Thoracic aorta (tissue), 2 donors: ENCODE measurements around the gene DCAF15. TPM values are rescaled to one million over a fixed set of nuclear protein-coding genes. Genes with fewer than 3 reads are reported as not detected.

Experiments
- ATAC-seq: fragments of 150-250 bp; one replicate; pipeline ENCODE4 v1.8.0; 2017; ENCODE audit warnings: low read depth; ENCODE audit not compliant: insufficient number of reproducible peaks, low FRiP score
- DNase-seq: peaks from one replicate; pipeline ENCODE4 v3.0.0-alpha.2; 2020; ENCODE audit warnings: low spot score
- H3K27ac ChIP-seq, 2 donors: fragments of 200-600 bp; sonication (generic); 1 replicate in 1 of 2; 2 replicates in 1 of 2; pipeline ENCODE4 v1.5.1; 2016; ENCODE audit warnings: mild to moderate bottlenecking in 2 of 2, moderate library complexity in 2 of 2
- H3K27me3 ChIP-seq: fragments of 200-600 bp; sonication (generic); replicated peaks from 2 replicates; pipeline ENCODE4 v1.6.0; 2016; ENCODE audit warnings: mild to moderate bottlenecking; ENCODE audit not compliant: insufficient read depth
- H3K36me3 ChIP-seq: fragments of 200-600 bp; sonication (generic); one replicate; pipeline ENCODE4 v1.5.1; 2016
- H3K4me1 ChIP-seq, 2 donors: fragments of 200-600 bp; sonication (generic); 1 replicate in 1 of 2; 2 replicates in 1 of 2; pipeline versions ENCODE4 v1.5.1 to v1.6.0; 2016; ENCODE audit warnings: low read depth in 2 of 2, mild to moderate bottlenecking in 1 of 2; ENCODE audit not compliant: control insufficient read depth in 1 of 2
- H3K4me3 ChIP-seq: fragments of 200-600 bp; sonication (generic); 2 replicates; pipeline ENCODE4 v1.5.1; 2016; ENCODE audit warnings: mild to moderate bottlenecking
- H3K9me3 ChIP-seq: fragments of 200-600 bp; sonication (generic); 2 replicates; pipeline ENCODE4 v1.5.1; 2016
- CTCF ChIP-seq: fragments of 200-600 bp; sonication (generic); IDR thresholded peaks from one replicate; pipeline ENCODE4 v1.5.1; 2019; ENCODE audit warnings: antibody characterized with exemption
- total RNA-seq, 2 donors: library from RNA; depleted of rRNA; stranded (reverse); fragments of >200 nt; gene quantifications; one replicate each; pipeline versions ENCODE4 v1.1.0 to v1.2.3, GENCODE V29; 2016

DCAF15 gene
- total RNA-seq, 2 donors from 2014 or later: 12.6 to 31.4 TPM

- H3K4me3 ChIP-seq: peak overlapping the region; percentile 78
- peaks cover 7 to 16% of the 10 kb centered on the region in 2 donors for H3K4me1 ChIP-seq
- ATAC-seq (no peak), DNase-seq (no peak)
- H3K9me3 ChIP-seq: no peaks in the 10 kb centered on the region
- peaks cover 8% of the 10 kb centered on the region for H3K36me3 ChIP-seq
- H3K27me3 ChIP-seq: no peaks in the 10 kb centered on the region
- no peak for TF ChIP-seq CTCF
- no peak overlapping the region for H3K27ac ChIP-seq
Observed at GRCh38 chr19:13906910-13907309, 45.4 kb upstream of the DCAF15 start.

GRCh38 chr19:13908674-13909073 is 43.6 kb upstream of the DCAF15 start:
- H3K27ac ChIP-seq: no peak overlapping the region
- no peaks in the 10 kb centered on the region for H3K9me3 ChIP-seq
- no peak for DNase-seq
- no peak overlapping the region for H3K4me3 ChIP-seq
- no peak for ATAC-seq
- no peak for TF ChIP-seq CTCF
- peaks cover 25% of the 10 kb centered on the region for H3K36me3 ChIP-seq
- peaks cover 7 to 16% of the 10 kb centered on the region in 2 donors for H3K4me1 ChIP-seq
- H3K27me3 ChIP-seq: no peaks in the 10 kb centered on the region

GRCh38 chr19:13909430-13909829 is 42.9 kb upstream of the DCAF15 start:
- Histone ChIP-seq H3K27ac (no peak overlapping the region), H3K9me3 (no peaks in the 10 kb centered on the region), H3K4me1 (peaks cover 7 to 16% of the 10 kb centered on the region in 2 donors), H3K4me3 (no peak overlapping the region), H3K36me3 (peaks cover 30% of the 10 kb centered on the region), H3K27me3 (no peaks in the 10 kb centered on the region)
- ATAC-seq: no peak
- no peak for TF ChIP-seq CTCF
- DNase-seq: no peak

- DNase-seq (no peak), ATAC-seq (no peak)
- Histone ChIP-seq H3K36me3 (peaks cover 49% of the 10 kb centered on the region), H3K27ac (no peak overlapping the region), H3K4me3 (no peak overlapping the region), H3K9me3 (no peaks in the 10 kb centered on the region), H3K27me3 (no peaks in the 10 kb centered on the region), H3K4me1 (no peaks in the 10 kb centered on the region)
- TF ChIP-seq CTCF: no peak
Observed at GRCh38 chr19:13913352-13913751, 39.0 kb upstream of the DCAF15 start.

- Histone ChIP-seq H3K27me3 (no peaks in the 10 kb centered on the region), H3K36me3 (peaks cover 54% of the 10 kb centered on the region), H3K4me3 (no peak overlapping the region), H3K27ac (no peak overlapping the region), H3K4me1 (no peaks in the 10 kb centered on the region), H3K9me3 (no peaks in the 10 kb centered on the region)
- ATAC-seq (no peak), DNase-seq (no peak)
- TF ChIP-seq CTCF: no peak
Observed at GRCh38 chr19:13914777-13915176, 37.5 kb upstream of the DCAF15 start.
